ENCODE data around the gene CPSF3. TPM values are rescaled to one million over a fixed set of nuclear protein-coding genes. Genes with fewer than 3 reads are reported as not detected.

CPSF3 gene
- total and polyA plus RNA-seq, 9 of the 15 experiments (the other 6 are each of a cell fraction or from before 2014, with no cell fraction given): 54.2 to 151 (median 94.5) TPM

GRCh38 chr2:9423100-9423921 is at the start of gene CPSF3, which contains the start of gene ITGB1BP1 (continued):
- TF ChIP-seq ZBED1 (IDR thresholded peaks at IDR 0.05) (no peak), SP1 (CRISPR knock-in tag; IDR thresholded peaks at IDR 0.05) (peak; percentile 92), NBN (IDR thresholded peaks at IDR 0.05; ENCODE audit: low read depth) (peak; percentile 68; the same call in 1 of the 2 replicates), ZNF280A (IDR thresholded peaks at IDR 0.05; ENCODE audit: low read depth, partially characterized antibody) (no peak), KDM2B (CRISPR knock-in tag; IDR thresholded peaks at IDR 0.05) (no peak), KDM4B (IDR thresholded peaks at IDR 0.05; ENCODE audit: borderline replicate concordance in 2 of 2, low read depth in 1 of 2) (no peak; a peak in 1 of 4 replicates), ZNF318 (IDR thresholded peaks at IDR 0.05; ENCODE audit: borderline replicate concordance in 1 of 2, low read depth in 1 of 2) (no peak), TCF7L2 (IDR thresholded peaks at IDR 0.05; ENCODE audit: low read depth, low read length) (no peak), ZNF696 (CRISPR knock-in tag; conservative IDR thresholded peaks at IDR 0.05) (no peak), MTA2 (IDR thresholded peaks at IDR 0.05; ENCODE audit: low read depth) (0 out of 2 replicates have a peak, but pooled peaks have one; percentile 9), ZBTB17 (CRISPR knock-in tag; IDR thresholded peaks at IDR 0.05) (peak; percentile 21; the same call in 1 of the 2 replicates), TBP (optimal IDR thresholded peaks at IDR 0.05; ENCODE audit: low read depth, low read length) (peak; percentile 45), ZNF57 (CRISPR knock-in tag; IDR thresholded peaks at IDR 0.05) (no peak), POLR3G (IDR thresholded peaks at IDR 0.05; ENCODE audit: extremely low read depth, insufficient read length, insufficient replicate concordance) (no peak), CC2D1A (IDR thresholded peaks at IDR 0.05) (no peak), KLF1 (tag; IDR thresholded peaks at IDR 0.05) (peak; percentile 89), ZBTB5 (IDR thresholded peaks at IDR 0.05) (no peak)
